Skeletal muscle tissue (tissue), 4 donors: ENCODE measurements around the gene AFTPH. TPM values are rescaled to one million over a fixed set of nuclear protein-coding genes. Genes with fewer than 3 reads are reported as not detected.

Experiments used
- H3K27ac ChIP-seq: one replicate; pipeline ENCODE4 v1.7.0; 2013; ENCODE audit warnings: mild to moderate bottlenecking, low read depth, low read length, inconsistent platforms
- H3K27me3 ChIP-seq, 3 donors: one replicate each; pipeline ENCODE4 v1.7.0; 2013; ENCODE audit warnings: low read length in 3 of 3; ENCODE audit not compliant: control insufficient read depth in 3 of 3, insufficient read depth in 3 of 3
- H3K36me3 ChIP-seq, 3 donors: one replicate each; pipeline ENCODE4 v1.7.0; 2013; ENCODE audit warnings: low read length in 3 of 3; ENCODE audit not compliant: control insufficient read depth in 3 of 3, insufficient read depth in 3 of 3
- H3K4me1 ChIP-seq, 3 donors: one replicate each; pipeline ENCODE4 v1.7.0; 2013; ENCODE audit warnings: low read length in 3 of 3, mild to moderate bottlenecking in 3 of 3; ENCODE audit not compliant: control insufficient read depth in 3 of 3, insufficient read depth in 3 of 3
- H3K4me3 ChIP-seq, 3 donors: one replicate each; pipeline ENCODE4 v1.7.0; 2013; ENCODE audit warnings: low read length in 3 of 3
- H3K9ac ChIP-seq, 3 donors: one replicate each; pipeline ENCODE4 v1.7.0; 2013; ENCODE audit warnings: low read length in 3 of 3, mild to moderate bottlenecking in 3 of 3, moderate library complexity in 2 of 3, low read depth in 1 of 3
- H3K9me3 ChIP-seq, 3 donors: one replicate each; pipeline ENCODE4 v1.7.0; 2013; ENCODE audit warnings: low read length in 3 of 3; ENCODE audit not compliant: control insufficient read depth in 3 of 3
- total RNA-seq: library from RNA; depleted of rRNA; stranded (reverse); fragments of >200 nt; gene quantifications from one replicate; pipeline ENCODE4 v1.2.3, GENCODE V29; 2014
- donor health status: Osteomylitis.

AFTPH gene
- total RNA-seq, 1 donor from 2014 or later = 36.0 TPM

DNA sequence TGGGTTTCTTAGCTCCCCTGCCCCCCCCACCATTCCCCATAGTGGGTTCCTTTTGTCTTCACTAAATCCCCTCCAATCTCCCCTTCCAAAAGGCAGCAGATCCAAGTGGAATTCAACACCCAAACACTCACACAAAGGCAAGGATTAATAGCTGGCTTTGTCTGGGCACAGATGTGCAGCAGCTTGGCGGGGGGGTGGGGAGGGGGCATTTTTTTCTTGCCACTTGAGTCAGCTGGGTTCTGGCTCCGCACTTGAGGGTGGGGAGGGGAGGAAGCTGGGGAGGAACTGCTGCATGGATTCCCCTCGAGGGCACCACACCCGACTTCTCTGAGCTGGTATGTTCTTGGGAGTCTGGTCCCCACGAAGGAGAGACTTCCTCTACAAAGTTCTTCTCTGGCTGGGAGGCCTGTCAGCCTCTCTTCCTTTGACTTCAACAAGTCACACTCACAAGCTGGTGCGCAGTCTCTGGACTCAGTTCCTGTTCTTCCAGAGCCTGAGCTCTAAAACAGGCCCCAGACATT is 93.6 kb downstream of the AFTPH start:
- no peaks in the 10 kb centered on the region for H3K27me3 ChIP-seq
- H3K9ac ChIP-seq = no peak overlapping the region
- no peak overlapping the region for H3K27ac ChIP-seq
- no peaks in the 10 kb centered on the region for H3K4me1 ChIP-seq
- no peaks in the 10 kb centered on the region for H3K9me3 ChIP-seq
- no peaks in the 10 kb centered on the region for H3K36me3 ChIP-seq
- H3K4me3 ChIP-seq = no peak overlapping the region

- Histone ChIP-seq H3K36me3 (no peaks in the 10 kb centered on the region), H3K9ac (no peak overlapping the region), H3K9me3 (no peaks in the 10 kb centered on the region), H3K27ac (no peak overlapping the region), H3K27me3 (no peaks in the 10 kb centered on the region), H3K4me1 (no peaks in the 10 kb centered on the region), H3K4me3 (no peak overlapping the region)
These were observed 96.5 kb downstream of the AFTPH start for GRCh38 chr2:64620661-64621060.

GRCh38 chr2:64622443-64623241 is 98.5 kb downstream of the AFTPH start:
- Histone ChIP-seq H3K27ac (no peak overlapping the region), H3K36me3 (no peaks in the 10 kb centered on the region), H3K27me3 (no peaks in the 10 kb centered on the region), H3K4me3 (no peak overlapping the region), H3K4me1 (peaks cover 2 to 7% (median 5%) of the 10 kb centered on the region in 3 donors), H3K9me3 (no peaks in the 10 kb centered on the region), H3K9ac (no peak overlapping the region)

DNA sequence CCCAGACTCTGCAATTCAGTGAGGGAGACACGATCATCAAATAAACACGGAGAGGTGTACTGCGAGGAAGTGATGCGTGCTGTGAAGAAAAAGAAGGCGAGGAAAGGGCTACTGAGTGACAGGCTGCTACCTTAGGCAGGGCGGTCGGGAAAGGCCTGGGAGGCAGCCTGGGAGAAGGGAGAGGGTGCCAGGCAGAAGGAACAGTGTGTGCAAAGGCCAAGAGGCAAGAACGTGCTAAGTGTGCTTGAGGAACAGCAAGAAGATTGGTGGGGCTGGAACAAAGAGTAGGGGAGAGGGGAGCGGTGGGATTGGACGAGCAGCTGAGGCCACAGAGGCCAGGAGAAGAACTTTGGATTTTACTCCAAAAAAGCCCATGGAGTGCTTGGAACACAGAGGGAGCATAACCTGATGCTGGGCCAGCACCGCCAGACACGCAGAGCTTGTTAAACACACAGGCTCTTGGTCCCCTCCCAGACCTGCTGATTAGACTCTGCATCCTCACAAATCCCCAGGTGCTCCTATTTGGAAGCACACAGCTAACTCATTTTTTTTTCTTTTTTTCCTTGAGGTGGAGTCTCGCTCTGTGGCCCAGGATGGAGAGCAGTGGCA is 99.2 kb downstream of the AFTPH start:
- H3K36me3 ChIP-seq = no peaks in the 10 kb centered on the region

DNA sequence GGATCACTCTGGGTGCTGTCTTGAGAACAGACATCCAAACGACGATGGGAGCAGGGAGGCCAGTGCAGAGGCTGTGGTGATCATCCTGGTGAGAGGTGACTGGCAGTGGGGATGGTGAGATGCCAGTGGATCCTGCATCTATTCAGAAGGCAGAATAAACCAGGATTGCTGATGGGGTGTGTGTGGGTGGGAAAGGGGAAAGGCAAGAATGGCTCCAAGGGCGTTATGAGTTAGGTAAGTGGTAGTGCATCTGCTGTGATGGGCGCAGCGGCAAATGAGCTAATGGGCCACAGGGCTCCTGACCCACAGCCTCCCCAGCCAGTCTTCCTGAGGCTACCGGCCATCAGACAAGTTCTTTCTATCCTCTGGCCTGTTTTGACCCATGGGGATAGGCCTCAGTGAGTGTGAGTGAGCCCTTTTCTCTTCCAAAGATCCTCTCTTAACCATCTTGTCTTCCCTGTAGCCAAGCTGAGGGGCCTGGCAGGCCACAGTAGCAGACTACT is 100.0 kb downstream of the AFTPH start:
- Histone ChIP-seq H3K4me3 (no peak overlapping the region), H3K27me3 (no peaks in the 10 kb centered on the region), H3K27ac (no peak overlapping the region), H3K4me1 (peaks cover 4 to 8% (median 8%) of the 10 kb centered on the region in 3 donors), H3K9ac (no peak overlapping the region), H3K36me3 (no peaks in the 10 kb centered on the region), H3K9me3 (no peaks in the 10 kb centered on the region)

More for the DNA sequence above, 99.2 kb downstream of the AFTPH start:
- Histone ChIP-seq H3K4me3 (no peak overlapping the region), H3K4me1 (peaks cover 4 to 8% (median 5%) of the 10 kb centered on the region in 3 donors), H3K27ac (no peak overlapping the region), H3K9ac (no peak overlapping the region), H3K9me3 (no peaks in the 10 kb centered on the region), H3K27me3 (no peaks in the 10 kb centered on the region)

GRCh38 chr2:64624862-64625261 is 100.7 kb downstream of the AFTPH start:
- H3K4me1 ChIP-seq = peaks cover 4 to 12% (median 8%) of the 10 kb centered on the region in 3 donors
- H3K27me3 ChIP-seq = no peaks in the 10 kb centered on the region
- H3K9ac ChIP-seq = no peak overlapping the region
- no peak overlapping the region for H3K4me3 ChIP-seq
- no peaks in the 10 kb centered on the region for H3K9me3 ChIP-seq
- H3K36me3 ChIP-seq = no peaks in the 10 kb centered on the region
- H3K27ac ChIP-seq = no peak overlapping the region

DNA sequence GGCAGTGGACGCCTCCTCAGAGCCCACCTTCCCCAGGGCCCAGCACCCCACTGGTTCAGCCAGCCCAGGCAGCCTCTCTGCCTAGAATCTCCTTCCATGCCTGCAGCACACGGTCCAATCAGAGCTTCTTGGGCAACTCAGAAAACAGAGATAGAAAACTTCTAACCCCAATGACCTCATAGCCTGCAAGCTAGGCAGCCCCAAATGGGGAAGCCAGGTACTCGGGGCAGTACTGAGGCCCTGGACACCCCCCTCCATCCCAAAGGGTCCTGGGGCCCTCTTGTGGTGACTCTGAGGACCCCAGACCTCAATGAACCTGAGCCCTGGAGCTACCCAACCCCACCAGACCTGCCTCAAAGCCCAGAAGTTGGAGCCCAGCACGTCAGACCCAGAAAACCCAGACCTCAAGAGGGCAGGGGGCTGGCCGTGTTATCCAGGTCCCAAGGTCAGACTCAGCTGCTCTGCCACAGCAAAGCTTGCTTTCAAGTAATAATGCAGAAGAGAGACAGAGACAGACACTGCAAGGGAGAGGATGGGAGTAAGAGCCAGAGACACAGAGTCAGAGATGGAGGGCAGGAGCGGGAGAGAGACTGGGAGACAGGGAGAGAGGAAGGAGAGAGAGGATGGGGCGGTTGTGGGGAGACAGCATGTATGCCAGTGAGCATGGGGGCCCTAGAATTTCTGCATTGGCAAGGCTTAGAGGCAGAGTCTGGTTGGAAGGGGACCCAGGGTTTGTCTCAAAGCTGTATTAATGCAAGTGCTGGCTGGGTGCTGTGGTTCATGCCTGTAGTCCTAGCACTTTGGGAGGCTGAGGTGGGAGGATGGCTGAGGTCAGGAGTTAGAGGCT is 101.4 kb downstream of the AFTPH start:
- no peak overlapping the region for H3K27ac ChIP-seq
- no peaks in the 10 kb centered on the region for H3K9me3 ChIP-seq
- H3K4me3 ChIP-seq = no peak overlapping the region
- no peaks in the 10 kb centered on the region for H3K27me3 ChIP-seq
- H3K9ac ChIP-seq = no peak overlapping the region
- H3K36me3 ChIP-seq = no peaks in the 10 kb centered on the region
- H3K4me1 ChIP-seq = peaks cover 4 to 12% (median 8%) of the 10 kb centered on the region in 3 donors

- Histone ChIP-seq H3K4me3 (no peak overlapping the region), H3K4me1 (peaks cover 4 to 12% (median 8%) of the 10 kb centered on the region in 3 donors), H3K27ac (no peak overlapping the region), H3K9me3 (no peaks in the 10 kb centered on the region), H3K27me3 (no peaks in the 10 kb centered on the region), H3K36me3 (peaks cover 0 to 5% (median 4%) of the 10 kb centered on the region in 3 donors), H3K9ac (no peak overlapping the region)
These were observed 102.2 kb downstream of the AFTPH start for GRCh38 chr2:64626146-64626809.

GRCh38 chr2:64626963-64627760 is 103.0 kb downstream of the AFTPH start:
- Histone ChIP-seq H3K27me3 (no peaks in the 10 kb centered on the region), H3K9ac (peak overlapping the region in 1 of 3 donors; percentile 40), H3K27ac (no peak overlapping the region), H3K4me1 (peaks cover 4 to 12% (median 8%) of the 10 kb centered on the region in 3 donors), H3K9me3 (no peaks in the 10 kb centered on the region), H3K4me3 (no peak overlapping the region), H3K36me3 (peaks cover 3 to 5% (median 4%) of the 10 kb centered on the region in 3 donors)
